ENCODE measurements around the gene SFMBT1. TPM values are rescaled to one million over a fixed set of nuclear protein-coding genes. Genes with fewer than 3 reads are reported as not detected.

SFMBT1 gene
- total RNA-seq, 1 donor from 2014 or later = 5.5 TPM

GRCh38 chr3:53027254-53027844, 18.5 kb downstream of the SFMBT1 start:
- Histone ChIP-seq H3K4me2 (ENCODE audit: low read length) (no peak overlapping the region), H3K27me3 (ENCODE audit: insufficient read depth, low read length) (no peaks in the 10 kb centered on the region), H3K79me2 (ENCODE audit: insufficient read depth, low read length) (peaks cover 3% of the 10 kb centered on the region), H4K20me1 (ENCODE audit: insufficient read depth, low read length) (no peaks in the 10 kb centered on the region), H2AFZ (ENCODE audit: low read depth, low read length) (no peak overlapping the region), H3K4me3 (ENCODE audit: insufficient read depth, low read depth, low read length) (no peak overlapping the region), H3K36me3 (ENCODE audit: insufficient read depth, low read length) (no peaks in the 10 kb centered on the region), H3K9ac (ENCODE audit: low read length) (no peak overlapping the region), H3K27ac (ENCODE audit: low read depth, low read length) (no peak overlapping the region), H3K9me3 (ENCODE audit: insufficient read depth, low read depth, low read length) (no peaks in the 10 kb centered on the region), H3K4me1 (ENCODE audit: insufficient read depth, low read length) (no peaks in the 10 kb centered on the region)
- Mint-ChIP-seq H3K36me3 (ENCODE audit: low read depth, unreplicated experiment) (no peaks in the 10 kb centered on the region), H3K27me3 (ENCODE audit: low read depth, unreplicated experiment) (no peaks in the 10 kb centered on the region), H3K9me3 (ENCODE audit: unreplicated experiment) (no peaks in the 10 kb centered on the region), H3K4me3 (ENCODE audit: unreplicated experiment) (no peak overlapping the region), H3K27ac (ENCODE audit: unreplicated experiment) (no peak overlapping the region), H3K4me1 (ENCODE audit: low read depth, unreplicated experiment) (peaks cover 19% of the 10 kb centered on the region)
- FAIRE-seq = no peak
- TF ChIP-seq CTCF (IDR thresholded peaks at IDR 0.05; ENCODE audit: insufficient read depth, low read depth, low read length) (no peak), EZH2 (IDR thresholded peaks at IDR 0.05; ENCODE audit: insufficient read depth, low read length) (no peak)
- no peak for DNase-seq (ENCODE audit: low read depth)

- Mint-ChIP-seq H3K4me1 (ENCODE audit: low read depth, unreplicated experiment) (peaks cover 19% of the 10 kb centered on the region), H3K27ac (ENCODE audit: unreplicated experiment) (no peak overlapping the region), H3K27me3 (ENCODE audit: low read depth, unreplicated experiment) (no peaks in the 10 kb centered on the region), H3K36me3 (ENCODE audit: low read depth, unreplicated experiment) (no peaks in the 10 kb centered on the region), H3K4me3 (ENCODE audit: unreplicated experiment) (no peak overlapping the region), H3K9me3 (ENCODE audit: unreplicated experiment) (no peaks in the 10 kb centered on the region)
- no peak overlapping the region for H2AFZ ChIP-seq (ENCODE audit: low read depth, low read length)
- no peaks in the 10 kb centered on the region for H3K9me3 ChIP-seq (ENCODE audit: insufficient read depth, low read depth, low read length)
- H4K20me1 ChIP-seq (ENCODE audit: insufficient read depth, low read length) = no peaks in the 10 kb centered on the region
- H3K79me2 ChIP-seq (ENCODE audit: insufficient read depth, low read length) = peaks cover 3% of the 10 kb centered on the region
- H3K4me1 ChIP-seq (ENCODE audit: insufficient read depth, low read length) = no peaks in the 10 kb centered on the region
- no peaks in the 10 kb centered on the region for H3K36me3 ChIP-seq (ENCODE audit: insufficient read depth, low read length)
- no peak overlapping the region for H3K4me3 ChIP-seq (ENCODE audit: insufficient read depth, low read depth, low read length)
- H3K27ac ChIP-seq (ENCODE audit: low read depth, low read length) = no peak overlapping the region
- no peaks in the 10 kb centered on the region for H3K27me3 ChIP-seq (ENCODE audit: insufficient read depth, low read length)
- DNase-seq (ENCODE audit: low read depth) (no peak), FAIRE-seq (no peak)
- TF ChIP-seq CTCF (IDR thresholded peaks at IDR 0.05; ENCODE audit: insufficient read depth, low read depth, low read length) (no peak), EZH2 (IDR thresholded peaks at IDR 0.05; ENCODE audit: insufficient read depth, low read length) (no peak)
- H3K4me2 ChIP-seq (ENCODE audit: low read length) = no peak overlapping the region
- H3K9ac ChIP-seq (ENCODE audit: low read length) = no peak overlapping the region
Measured at GRCh38 chr3:53026382-53027162, 19.3 kb downstream of the SFMBT1 start.

GRCh38 chr3:53024315-53024714, 21.6 kb downstream of the SFMBT1 start:
- H3K27ac ChIP-seq (ENCODE audit: low read depth, low read length) = no peak overlapping the region
- no peak overlapping the region for H3K9ac ChIP-seq (ENCODE audit: low read length)
- no peak overlapping the region for H3K4me2 ChIP-seq (ENCODE audit: low read length)
- no peaks in the 10 kb centered on the region for H3K36me3 ChIP-seq (ENCODE audit: insufficient read depth, low read length)
- H3K36me3 Mint-ChIP-seq (ENCODE audit: low read depth, unreplicated experiment) = no peaks in the 10 kb centered on the region
- H2AFZ ChIP-seq (ENCODE audit: low read depth, low read length) = no peak overlapping the region
- peaks cover 5% of the 10 kb centered on the region for H3K79me2 ChIP-seq (ENCODE audit: insufficient read depth, low read length)
- H3K4me1 ChIP-seq (ENCODE audit: insufficient read depth, low read length) = no peaks in the 10 kb centered on the region
- no peak overlapping the region for H3K4me3 ChIP-seq (ENCODE audit: insufficient read depth, low read depth, low read length)
- no peaks in the 10 kb centered on the region for H4K20me1 ChIP-seq (ENCODE audit: insufficient read depth, low read length)
- no peaks in the 10 kb centered on the region for H3K27me3 Mint-ChIP-seq (ENCODE audit: low read depth, unreplicated experiment)
- no peak for TF ChIP-seq EZH2 (IDR thresholded peaks at IDR 0.05; ENCODE audit: insufficient read depth, low read length)
- no peak for TF ChIP-seq CTCF (IDR thresholded peaks at IDR 0.05; ENCODE audit: insufficient read depth, low read depth, low read length)
- peaks cover 13% of the 10 kb centered on the region for H3K4me1 Mint-ChIP-seq (ENCODE audit: low read depth, unreplicated experiment)
- no peak for FAIRE-seq
- no peak for DNase-seq (ENCODE audit: low read depth)
- no peaks in the 10 kb centered on the region for H3K27me3 ChIP-seq (ENCODE audit: insufficient read depth, low read length)
- no peak overlapping the region for H3K4me3 Mint-ChIP-seq (ENCODE audit: unreplicated experiment)
- no peak overlapping the region for H3K27ac Mint-ChIP-seq (ENCODE audit: unreplicated experiment)
- no peaks in the 10 kb centered on the region for H3K9me3 ChIP-seq (ENCODE audit: insufficient read depth, low read depth, low read length)
- no peaks in the 10 kb centered on the region for H3K9me3 Mint-ChIP-seq (ENCODE audit: unreplicated experiment)
